ENCODE measurements around the gene MUC21.

The MUC21 gene

DNA sequence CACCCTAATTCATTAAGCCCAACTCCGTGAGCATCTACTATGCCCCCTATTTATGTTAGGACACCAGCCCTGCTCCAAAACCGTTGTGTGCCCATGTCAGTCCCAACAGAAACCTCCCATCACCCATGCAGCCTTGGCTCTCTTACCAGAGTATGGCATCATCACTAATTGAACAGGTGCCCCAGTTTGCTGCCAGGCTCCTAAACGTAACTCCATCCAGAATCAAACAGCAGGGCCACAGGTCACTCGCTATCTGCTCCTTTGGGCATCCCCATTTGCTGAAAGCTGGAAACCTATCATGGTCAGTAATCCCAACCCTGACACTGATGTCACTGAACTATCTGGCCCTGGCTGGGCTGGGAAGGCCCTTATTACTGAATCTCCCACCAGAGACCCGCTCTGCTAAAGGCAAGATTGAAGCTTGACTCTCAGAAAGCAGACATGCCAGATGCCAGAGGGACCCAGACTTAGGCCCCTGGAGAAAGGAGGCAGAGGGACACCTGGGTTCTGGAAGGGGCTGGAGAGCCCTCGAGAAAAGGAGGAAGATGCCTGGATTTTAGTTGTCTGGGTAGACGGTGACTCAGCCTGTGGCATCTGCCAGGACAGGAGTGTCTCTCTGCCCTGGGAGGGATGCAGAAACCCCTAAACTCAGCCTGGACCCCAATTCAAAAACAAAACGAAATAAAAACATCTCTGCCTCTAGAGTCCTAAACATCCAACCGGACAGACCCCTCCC lies 28.7 kb upstream of the MUC21 start:
- H3K4me3 ChIP-seq (replicated peaks; ENCODE audit: low read depth, low read length) = peak overlapping the region; percentile 21
- DNase-seq (ENCODE audit: low read depth) = no peak
- TF ChIP-seq, protein P1, sequence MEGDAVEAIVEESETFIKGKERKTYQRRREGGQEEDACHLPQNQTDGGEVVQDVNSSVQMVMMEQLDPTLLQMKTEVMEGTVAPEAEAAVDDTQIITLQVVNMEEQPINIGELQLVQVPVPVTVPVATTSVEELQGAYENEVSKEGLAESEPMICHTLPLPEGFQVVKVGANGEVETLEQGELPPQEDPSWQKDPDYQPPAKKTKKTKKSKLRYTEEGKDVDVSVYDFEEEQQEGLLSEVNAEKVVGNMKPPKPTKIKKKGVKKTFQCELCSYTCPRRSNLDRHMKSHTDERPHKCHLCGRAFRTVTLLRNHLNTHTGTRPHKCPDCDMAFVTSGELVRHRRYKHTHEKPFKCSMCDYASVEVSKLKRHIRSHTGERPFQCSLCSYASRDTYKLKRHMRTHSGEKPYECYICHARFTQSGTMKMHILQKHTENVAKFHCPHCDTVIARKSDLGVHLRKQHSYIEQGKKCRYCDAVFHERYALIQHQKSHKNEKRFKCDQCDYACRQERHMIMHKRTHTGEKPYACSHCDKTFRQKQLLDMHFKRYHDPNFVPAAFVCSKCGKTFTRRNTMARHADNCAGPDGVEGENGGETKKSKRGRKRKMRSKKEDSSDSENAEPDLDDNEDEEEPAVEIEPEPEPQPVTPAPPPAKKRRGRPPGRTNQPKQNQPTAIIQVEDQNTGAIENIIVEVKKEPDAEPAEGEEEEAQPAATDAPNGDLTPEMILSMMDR (IDR thresholded peaks at IDR 0.05; ENCODE audit: low read length, missing control alignments) = no peak

DNA sequence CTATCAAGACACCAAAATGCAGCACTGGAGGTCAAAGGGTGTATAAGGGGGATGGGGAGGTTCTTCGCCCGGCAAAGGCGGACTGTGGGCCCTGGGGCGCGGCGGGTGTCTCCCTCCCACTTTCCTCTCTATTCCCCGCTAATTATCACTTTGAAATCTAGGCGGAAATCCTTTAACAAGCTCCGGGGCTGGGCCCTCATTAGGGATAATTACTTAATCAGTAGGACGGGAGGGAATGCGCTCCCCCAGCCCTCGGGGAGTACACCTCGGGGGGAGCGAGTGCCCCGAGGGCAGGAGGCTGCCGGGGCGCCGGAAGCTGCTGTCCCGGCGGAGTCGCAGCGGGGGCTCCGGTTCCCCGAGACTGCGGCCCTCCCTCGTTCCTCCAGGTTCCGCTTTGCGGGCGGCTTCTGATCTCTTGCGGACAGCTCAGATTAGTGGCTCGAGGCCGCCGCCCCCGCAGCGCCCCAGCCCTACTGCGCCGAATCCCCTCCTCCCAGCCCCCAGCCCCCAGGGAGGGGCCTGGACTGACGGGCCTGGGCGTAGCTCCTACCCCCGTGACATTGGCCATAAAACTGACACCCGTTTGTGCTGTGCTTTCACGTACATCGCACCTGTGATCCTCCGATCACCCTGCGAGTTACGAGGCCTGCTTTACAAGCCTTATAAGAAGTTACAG lies 28.0 kb upstream of the MUC21 start:
- TF ChIP-seq, protein P1 (IDR thresholded peaks at IDR 0.05; ENCODE audit: low read length, missing control alignments) = no peak
- peak overlapping the region; percentile 21 for H3K4me3 ChIP-seq (replicated peaks; ENCODE audit: low read depth, low read length)
- DNase-seq (ENCODE audit: low read depth) = peak; percentile 25

GRCh38 chr6:30957716-30958115 lies 25.8 kb upstream of the MUC21 start:
- TF ChIP-seq, protein P1 (IDR thresholded peaks at IDR 0.05; ENCODE audit: low read length, missing control alignments) = no peak
- DNase-seq (ENCODE audit: low read depth) = no peak
- H3K4me3 ChIP-seq (replicated peaks; ENCODE audit: low read depth, low read length) = no peak overlapping the region

GRCh38 chr6:30960907-30961673 lies 22.4 kb upstream of the MUC21 start:
- DNase-seq (ENCODE audit: low read depth) = peak; percentile 22
- TF ChIP-seq, protein P1 (IDR thresholded peaks at IDR 0.05; ENCODE audit: low read length, missing control alignments) = no peak

DNA sequence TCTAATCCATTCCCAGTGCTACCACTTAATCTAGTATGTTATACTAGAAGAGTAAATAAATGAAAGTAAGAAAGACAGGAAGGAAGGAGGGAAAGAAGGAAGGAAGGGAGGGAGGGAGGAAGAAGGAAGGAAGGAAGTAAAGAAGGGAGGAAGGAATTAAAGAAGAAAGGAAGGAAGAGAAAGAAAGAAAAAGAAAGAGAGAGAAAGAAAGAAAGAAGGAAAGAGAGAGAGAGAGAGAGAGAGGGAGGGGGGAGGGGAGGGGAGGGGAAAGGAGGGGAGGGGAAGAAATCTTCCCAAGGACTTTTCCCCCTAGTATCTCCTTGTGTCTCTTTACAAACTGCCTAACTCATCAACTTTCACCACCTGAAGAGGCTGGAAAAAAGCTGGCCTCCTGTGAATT lies 20.8 kb upstream of the MUC21 start:
- TF ChIP-seq, protein P1 (IDR thresholded peaks at IDR 0.05; ENCODE audit: low read length, missing control alignments) = no peak
- no peak for DNase-seq (ENCODE audit: low read depth)
- H3K4me3 ChIP-seq (replicated peaks; ENCODE audit: low read depth, low read length) = no peak overlapping the region

More at GRCh38 chr6:30960907-30961673, 22.4 kb upstream of the MUC21 start:
- H3K4me3 ChIP-seq (replicated peaks; ENCODE audit: low read depth, low read length) = no peak overlapping the region

DNA sequence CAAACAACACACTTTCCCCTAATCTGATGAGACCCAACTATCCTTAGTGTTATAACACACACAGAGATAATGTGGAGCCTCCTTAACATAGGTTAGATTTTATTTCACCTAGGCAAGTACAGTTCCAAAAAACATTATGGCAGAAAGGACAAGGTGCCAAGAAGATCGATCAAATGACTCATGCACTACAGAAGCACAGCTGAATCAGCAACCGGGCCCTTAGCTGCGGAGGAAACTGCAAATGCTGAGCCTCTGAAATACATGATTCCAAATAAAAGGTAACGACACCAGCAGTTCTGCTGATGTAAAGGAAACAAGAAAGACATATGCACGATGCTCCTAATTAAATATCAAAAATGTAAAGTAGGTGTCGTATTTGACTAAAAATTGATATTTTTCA lies 19.9 kb upstream of the MUC21 start:
- TF ChIP-seq, protein P1 (IDR thresholded peaks at IDR 0.05; ENCODE audit: low read length, missing control alignments) = no peak
- H3K4me3 ChIP-seq (replicated peaks; ENCODE audit: low read depth, low read length) = no peak overlapping the region
- DNase-seq (ENCODE audit: low read depth) = no peak

Measured in fibroblast of pulmonary artery (primary cell).